LNCaP clone FGC (cell line): ENCODE results near the gene SPRYD4.
"Not testable (repeated sequence)": the region's sequence is repeated elsewhere in the genome, so short reads cannot be mapped to it uniquely, and the experiment has no call there.

Experiments used
- DNase-seq: peaks from one replicate; pipeline ENCODE4 v3.0.0-alpha.2; 2011; ENCODE audit warnings: low read depth
- H3K4me3 ChIP-seq: 2 replicates; pipeline ENCODE4 v1.5.1; 2011; ENCODE audit warnings: mild to moderate bottlenecking, low read depth, low read length, control low read depth
- CTCF ChIP-seq: IDR thresholded peaks from 2 replicates; pipeline ENCODE4 v1.5.1; 2012; ENCODE audit warnings: mild to moderate bottlenecking; ENCODE audit not compliant: control insufficient read depth, insufficient read depth; ENCODE audit errors: extremely low read depth

Gene SPRYD4

GRCh38 chr12:56434828-56435227 is 33.5 kb upstream of the SPRYD4 start:
- H3K4me3 ChIP-seq, result no peak overlapping the region
- TF ChIP-seq CTCF, result no peak
- no peak for DNase-seq

DNA sequence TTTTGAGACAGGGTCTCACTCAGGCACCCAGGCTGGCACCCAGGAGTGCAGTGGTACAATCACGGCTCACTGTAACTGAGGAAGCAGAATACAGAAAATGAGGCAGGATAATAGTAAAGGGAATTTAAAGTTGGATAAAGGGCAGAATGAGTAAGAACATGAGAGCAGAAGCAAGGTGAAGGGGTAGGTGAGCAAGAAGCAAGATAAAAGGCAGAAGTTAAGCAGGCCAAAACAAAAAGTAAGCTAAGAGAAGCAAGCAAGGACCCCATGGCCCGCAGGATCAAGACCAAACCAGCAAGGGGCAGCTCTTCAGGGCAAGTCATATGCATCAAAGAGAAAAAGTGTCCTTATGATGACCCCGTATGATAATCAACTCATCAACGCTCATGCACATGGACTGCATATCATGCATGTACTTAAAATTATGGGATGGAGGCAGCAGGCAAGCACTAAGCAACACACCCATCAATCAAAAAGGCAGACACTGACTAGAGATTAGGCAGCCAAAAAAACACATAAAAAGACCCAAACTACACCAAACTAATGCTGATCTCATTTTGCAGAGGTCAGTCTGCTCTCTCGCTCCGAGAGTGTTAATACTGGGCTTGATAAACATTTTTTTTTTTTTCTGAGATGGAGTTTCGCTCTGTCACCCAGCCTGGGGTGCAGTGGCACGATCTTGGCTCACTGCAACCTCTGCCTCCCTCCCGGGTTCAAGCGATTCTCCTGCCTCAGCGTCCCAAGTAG is 30.8 kb upstream of the SPRYD4 start:
- TF ChIP-seq CTCF, result no peak
- H3K4me3 ChIP-seq, result no peak overlapping the region
- DNase-seq, result no peak

- not testable (repeated sequence) for H3K4me3 ChIP-seq
- peak; percentile 6 for DNase-seq
Observed at GRCh38 chr12:56443208-56443607, 25.2 kb upstream of the SPRYD4 start.

DNA sequence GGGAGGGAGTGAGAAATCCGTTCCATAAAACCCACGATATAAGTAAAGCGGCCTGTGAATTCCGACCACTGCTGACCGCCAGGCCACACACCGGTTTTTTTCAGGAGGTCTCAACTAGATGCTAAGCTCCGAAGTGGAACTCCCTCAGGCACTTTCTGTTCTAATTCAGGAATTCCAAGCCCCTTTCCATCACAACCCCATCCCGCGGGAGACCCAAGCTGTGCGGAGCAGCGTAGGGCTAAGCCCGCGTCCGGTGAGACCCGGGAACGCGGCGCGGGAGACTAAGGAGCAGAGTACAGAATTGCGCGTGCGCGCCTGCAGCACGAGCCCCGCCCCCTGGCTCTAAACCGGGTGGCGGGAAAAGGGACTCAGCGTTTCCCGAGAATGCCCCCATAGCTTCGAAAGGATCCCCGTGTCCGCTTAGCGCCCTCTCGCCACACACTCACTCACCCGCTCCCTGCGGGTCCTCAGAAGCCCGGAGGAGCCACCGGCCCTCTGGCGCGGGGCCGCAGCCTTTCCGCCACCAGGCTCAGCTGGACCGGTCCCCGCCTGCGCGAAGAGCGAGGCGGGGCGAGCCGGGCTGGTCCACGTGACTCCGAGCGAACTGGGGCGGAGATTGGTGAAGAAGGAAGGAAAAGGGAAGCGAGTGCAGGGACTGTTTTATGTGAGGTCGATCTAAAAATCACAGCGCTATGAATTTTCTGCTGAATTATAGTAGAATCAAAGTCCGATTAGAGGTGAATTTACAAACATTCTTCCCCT is 19.3 kb upstream of the SPRYD4 start, which contains the start of gene TIMELESS:
TIMELESS (minus strand) TSS at position 567 of the 762 bp plus-strand sequence. CDS start 15,256 bp downstream, outside the sequence.
- peak within 1 kb of the TSS; percentile 58 for H3K4me3 ChIP-seq
- peak; percentile 54 for DNase-seq
- TF ChIP-seq CTCF, result no peak

- DNase-seq, result no peak
- H3K4me3 ChIP-seq, result peak overlapping the region; percentile 58
Observed at GRCh38 chr12:56449622-56449984, 18.8 kb upstream of the SPRYD4 start.

DNA sequence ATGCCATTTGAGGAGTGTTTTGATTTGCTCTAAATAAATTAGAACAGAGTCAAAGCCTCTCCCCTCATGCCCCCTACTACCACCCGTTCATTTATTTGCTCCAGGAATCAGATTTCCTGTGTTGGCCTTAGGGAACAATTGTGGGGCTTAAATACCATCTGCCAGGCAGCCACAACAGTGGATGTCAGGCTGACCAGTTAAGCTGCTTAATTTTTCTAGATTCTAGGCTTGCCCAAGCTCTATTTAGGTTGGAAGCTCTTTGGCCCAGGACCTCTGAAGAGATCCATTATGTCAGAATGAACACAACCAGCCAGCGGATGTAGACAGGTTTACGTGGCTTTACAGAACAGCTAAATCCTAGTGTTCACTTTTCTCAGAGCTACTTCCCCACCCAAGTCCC is 18.1 kb upstream of the SPRYD4 start:
- no peak overlapping the region for H3K4me3 ChIP-seq
- no peak for TF ChIP-seq CTCF
- no peak for DNase-seq

More at GRCh38 chr12:56449622-56449984, 18.8 kb upstream of the SPRYD4 start:
- TF ChIP-seq CTCF, result no peak

GRCh38 chr12:56451147-56451546 is 17.2 kb upstream of the SPRYD4 start:
- DNase-seq, result no peak
- no peak for TF ChIP-seq CTCF
- H3K4me3 ChIP-seq, result no peak overlapping the region
